ENCODE results near the gene OR4P4.

OR4P4 gene

DNA sequence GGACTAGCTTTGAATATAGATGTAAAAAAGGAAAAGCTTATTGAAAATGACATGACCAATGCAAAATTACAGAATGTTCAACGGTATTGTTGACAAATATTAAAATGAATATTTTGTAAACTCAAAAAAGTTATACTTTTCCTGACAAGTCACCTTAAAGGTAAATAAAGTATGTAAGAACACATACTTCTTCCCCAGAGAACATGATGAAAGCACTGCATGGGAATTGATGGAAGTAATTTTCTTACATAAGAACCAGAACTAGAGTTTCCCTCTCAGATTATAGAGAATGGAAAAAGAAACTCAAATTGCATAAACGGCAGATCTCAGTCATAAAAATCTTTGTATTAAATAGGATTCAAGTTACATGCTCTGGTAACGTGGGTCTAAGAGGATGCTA is at the start of gene OR4P4:
Gene OR4P4 (plus strand): TSS at position 301 of the 400 bp plus-strand sequence.
- DNase-seq (ENCODE audit: low spot score): no peak

DNA sequence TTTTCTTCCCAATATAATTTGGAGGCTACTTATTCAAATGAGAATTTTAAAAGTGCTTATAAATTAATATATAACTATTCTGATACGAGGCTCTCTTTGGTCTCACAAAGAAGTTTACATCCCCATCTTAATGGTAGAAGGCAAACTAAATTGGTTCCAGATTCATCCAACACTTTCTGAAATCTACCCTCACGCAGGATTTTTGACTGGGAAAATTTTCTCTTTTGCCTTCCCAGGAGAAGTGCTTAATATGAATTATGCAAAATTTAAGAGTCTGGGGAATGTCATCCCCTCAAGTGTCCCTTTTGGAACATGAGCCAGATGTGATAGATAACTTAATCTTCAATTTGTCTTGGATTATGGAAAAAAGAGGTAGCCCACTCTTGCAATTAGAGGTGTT is 27.4 kb upstream of the OR4P4 start, which contains the start of gene OR4C11:
Gene OR4C11 (minus strand): TSS at position 101 of the 400 bp plus-strand sequence. CDS start 3,272 bp downstream, outside the sequence.
- DNase-seq (ENCODE audit: low spot score): no peak

- no peak for DNase-seq (ENCODE audit: low spot score)
These were observed 10.4 kb upstream of the OR4P4 start for GRCh38 chr11:55624531-55624930.

DNA sequence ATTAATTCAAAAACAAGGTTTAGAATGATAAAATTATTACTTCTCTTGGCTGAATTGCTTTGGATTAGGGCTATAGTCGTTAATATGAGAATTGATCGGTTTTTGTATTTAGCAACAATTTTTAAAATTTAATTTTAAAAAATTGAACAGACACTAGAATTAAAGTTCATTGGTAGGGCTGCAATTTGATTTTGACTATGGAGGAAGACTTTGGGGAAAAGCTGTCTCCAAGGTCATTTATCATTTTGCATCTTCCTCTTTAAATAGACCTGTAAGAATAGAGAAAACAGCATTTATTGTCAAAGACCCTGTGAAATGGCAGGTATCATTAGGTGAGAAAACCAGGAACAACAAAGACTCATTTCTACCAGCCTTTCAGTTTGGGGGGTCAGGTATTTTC is 13.1 kb downstream of the OR4P4 start, which contains the start of gene OR4S2:
Gene OR4S2 (plus strand): TSS at position 301 of the 400 bp plus-strand sequence. CDS start 2,577 bp downstream, outside the sequence.
- no peak for DNase-seq (ENCODE audit: low spot score)

GRCh38 chr11:55652560-55652959 is 17.6 kb downstream of the OR4P4 start:
- no peak for DNase-seq (ENCODE audit: low spot score)

DNA sequence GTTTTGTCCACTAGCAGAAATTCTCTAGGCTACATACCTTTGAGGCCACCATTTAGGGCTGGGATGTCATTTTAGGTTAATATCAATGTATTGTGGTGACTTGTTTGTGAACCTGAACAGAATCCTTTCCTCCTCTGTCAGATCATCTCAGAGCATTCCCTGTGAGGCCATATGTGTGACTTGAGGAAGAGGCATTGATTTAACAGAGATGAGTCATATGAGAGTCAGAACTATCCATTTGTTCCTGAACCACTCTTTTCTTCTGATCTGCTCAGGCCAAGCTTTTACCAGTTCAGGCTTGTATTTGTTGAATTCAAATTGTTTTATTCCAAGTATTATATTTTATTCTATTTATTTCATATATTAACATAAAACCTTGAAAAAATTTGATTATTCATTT is 20.2 kb downstream of the OR4P4 start:
- DNase-seq (ENCODE audit: low spot score): no peak

GRCh38 chr11:55658031-55658573 is 23.2 kb downstream of the OR4P4 start:
- DNase-seq (ENCODE audit: low spot score): no peak

DNA sequence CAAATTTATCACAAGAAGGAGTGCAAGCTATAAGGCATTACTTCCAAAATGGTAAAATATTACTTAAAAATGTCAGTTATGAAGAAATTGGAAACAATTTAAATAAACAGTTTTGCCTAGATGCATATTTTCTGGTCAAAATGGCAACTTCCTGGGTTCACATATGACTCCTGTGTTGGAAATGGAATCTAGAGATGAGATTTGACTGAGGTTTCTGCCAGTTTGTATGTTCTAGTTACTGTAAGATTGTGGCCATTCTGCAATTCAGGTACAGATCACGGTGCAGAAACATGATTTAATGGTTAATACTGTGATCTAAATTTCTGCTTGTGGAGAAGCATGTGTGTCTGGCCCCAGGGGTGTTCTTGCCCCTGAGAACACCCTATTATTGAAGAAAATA is 23.7 kb downstream of the OR4P4 start:
- no peak for DNase-seq (ENCODE audit: low spot score)

DNA sequence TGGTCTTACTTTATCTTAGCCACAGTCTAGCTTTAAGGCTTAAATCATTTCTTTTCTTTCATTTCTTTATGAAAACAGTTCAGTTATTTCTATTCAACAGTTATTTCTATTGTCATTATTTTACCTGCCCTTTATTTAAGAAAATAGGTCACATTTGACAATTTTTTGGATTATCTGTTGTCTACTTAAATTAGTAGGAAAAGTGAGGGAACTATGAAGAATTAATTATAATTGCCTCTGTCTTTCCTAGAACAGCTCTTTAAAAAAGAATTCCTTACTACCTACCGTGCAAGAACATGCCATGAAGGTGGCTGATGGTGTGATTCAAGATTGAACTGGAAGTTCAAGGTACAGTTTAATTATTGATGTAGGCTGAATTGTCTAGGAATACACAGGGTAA is 27.0 kb downstream of the OR4P4 start, which contains the start of gene OR4C6:
Gene OR4C6 (plus strand): TSS at position 301 of the 400 bp plus-strand sequence. CDS start 2,966 bp downstream, outside the sequence.
- no peak for DNase-seq (ENCODE audit: low spot score)

DNA sequence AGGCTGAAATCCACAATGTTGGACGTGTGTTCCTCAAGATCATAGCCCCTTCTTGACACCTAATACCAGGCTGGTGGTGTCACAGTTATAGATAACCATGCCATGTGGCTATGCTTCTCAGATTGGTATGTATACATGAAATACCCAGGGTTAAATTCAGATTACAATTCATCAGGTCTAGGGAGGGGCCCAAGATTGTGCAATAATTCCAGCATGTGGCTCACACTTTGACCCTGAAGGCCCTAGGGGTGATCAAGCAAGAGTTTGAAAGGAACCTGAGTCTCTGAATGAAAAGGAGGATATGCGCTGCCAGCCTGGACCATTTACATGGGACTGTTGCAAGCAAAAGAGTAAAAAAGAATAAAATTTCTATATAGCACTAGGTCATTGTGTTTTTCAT is 34.5 kb downstream of the OR4P4 start:
- no peak for DNase-seq (ENCODE audit: low spot score)

DNA sequence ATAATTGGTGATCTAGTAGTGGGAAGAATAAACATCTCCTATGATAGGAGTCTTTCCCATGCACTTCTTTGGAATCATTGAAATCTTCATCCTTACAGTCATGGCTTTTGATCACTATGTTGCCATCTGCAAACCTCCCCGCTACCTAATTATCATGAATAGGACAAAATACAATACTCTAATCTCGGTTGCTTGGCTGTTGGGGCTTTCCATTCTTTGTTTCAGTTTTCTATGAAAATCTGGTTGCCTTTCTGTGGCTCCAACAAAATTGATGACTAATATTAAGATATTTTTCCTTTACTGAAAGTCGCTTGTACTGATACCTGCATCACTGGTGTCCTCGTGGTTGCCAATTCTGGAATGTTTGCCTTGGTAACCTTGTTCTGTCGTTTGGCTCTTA is 38.9 kb downstream of the OR4P4 start:
- DNase-seq (ENCODE audit: low spot score): no peak

Data from CD4-positive, alpha-beta T cell treated with Interleukin-15 for 4 hours (primary cell).